C4-2B (cell line): ENCODE measurements around the gene NR2E1.

ENCODE experiments used
- H3K27ac ChIP-seq: fragments of 450-650 bp; 2 replicates; pipeline ENCODE4 v1.5.1; 2017
- CTCF ChIP-seq: fragments of 450-650 bp; conservative IDR thresholded peaks from 2 replicates; pipeline ENCODE4 v1.5.1; 2017; ENCODE audit warnings: mild to moderate bottlenecking
- ZFX ChIP-seq: fragments of 450-650 bp; IDR thresholded peaks from 2 replicates; pipeline ENCODE4 v1.6.1; 2017

Gene NR2E1

GRCh38 chr6:108175176-108175591, 9.4 kb downstream of the NR2E1 start:
- no peak for TF ChIP-seq ZFX
- no peak for TF ChIP-seq CTCF
- H3K27ac ChIP-seq: no peak overlapping the region

GRCh38 chr6:108175592-108176279, 9.9 kb downstream of the NR2E1 start:
- H3K27ac ChIP-seq: no peak overlapping the region
- no peak for TF ChIP-seq CTCF
- TF ChIP-seq ZFX: no peak

- TF ChIP-seq CTCF (no peak), ZFX (no peak)
These were observed 10.7 kb downstream of the NR2E1 start for GRCh38 chr6:108176281-108177089.

GRCh38 chr6:108179741-108180140, 13.9 kb downstream of the NR2E1 start:
- no peak overlapping the region for H3K27ac ChIP-seq
- no peak for TF ChIP-seq ZFX
- no peak for TF ChIP-seq CTCF

More at GRCh38 chr6:108176281-108177089, 10.7 kb downstream of the NR2E1 start:
- no peak overlapping the region for H3K27ac ChIP-seq

- TF ChIP-seq ZFX (no peak), CTCF (no peak)
- no peak overlapping the region for H3K27ac ChIP-seq
These were observed 14.4 kb downstream of the NR2E1 start for GRCh38 chr6:108180266-108180665.

- no peak for TF ChIP-seq CTCF
- no peak for TF ChIP-seq ZFX
- H3K27ac ChIP-seq: no peak overlapping the region
These were observed 15.0 kb downstream of the NR2E1 start for GRCh38 chr6:108180776-108181175.

- H3K27ac ChIP-seq: no peak overlapping the region
- no peak for TF ChIP-seq CTCF
- TF ChIP-seq ZFX: no peak
These were observed 20.4 kb downstream of the NR2E1 start for GRCh38 chr6:108186226-108186625.
